ENCODE results near the gene SCYGR8. TPM values are rescaled to one million over a fixed set of nuclear protein-coding genes. Genes with fewer than 3 reads are reported as not detected.

Gene SCYGR8
- total and polyA plus RNA-seq, 4 experiments from 2014 or later: not detected

DNA sequence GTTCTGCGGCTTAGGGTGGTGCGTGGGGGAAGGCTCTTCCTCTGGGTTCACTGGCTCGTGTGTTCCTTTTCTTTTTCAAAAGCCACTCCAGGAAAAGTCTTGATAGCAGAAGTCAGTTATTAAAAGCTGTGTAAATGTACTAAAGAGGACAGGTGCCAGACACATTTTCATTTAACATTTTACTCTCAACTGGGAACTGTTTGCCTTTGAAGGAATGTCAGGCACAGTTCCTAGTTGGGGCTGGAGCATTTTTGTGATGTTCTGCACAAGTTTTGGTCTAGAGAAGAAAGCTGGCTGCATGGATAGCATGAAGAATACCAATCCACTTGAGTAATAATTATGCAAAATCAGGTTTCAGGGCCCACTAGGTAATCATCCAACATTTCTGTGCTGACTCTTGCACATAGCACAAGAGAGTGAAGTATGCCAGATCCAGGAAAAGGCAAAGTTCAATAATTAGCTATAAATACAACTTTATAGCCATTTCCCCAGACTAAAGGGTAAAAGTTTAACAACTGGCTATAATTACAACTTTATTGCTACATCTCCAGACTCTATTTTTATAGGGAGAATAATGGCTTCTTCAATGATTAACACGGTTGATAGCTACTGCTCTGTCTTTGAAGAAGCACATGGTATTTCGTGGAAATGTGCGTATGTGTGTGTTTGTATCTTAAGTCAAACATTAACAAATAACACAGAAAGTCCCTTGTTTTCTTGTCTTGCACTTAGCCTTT, 16.2 kb downstream of the SCYGR8 start:
- H3K27ac Mint-ChIP-seq: no peak overlapping the region
- no peaks in the 10 kb centered on the region for H3K27me3 ChIP-seq (ENCODE audit: insufficient read depth, low read length)
- no peaks in the 10 kb centered on the region for H3K36me3 ChIP-seq (ENCODE audit: insufficient read depth, low read length)
- no peaks in the 10 kb centered on the region for H3K36me3 Mint-ChIP-seq
- intact Hi-C loops (cut with micrococcal nuclease): loop anchor here (10.0 kb wide), 2 partner anchors 357 to 527 kb away; no protein-coding TSS in a partner anchor
- CTCF ChIA-PET (ENCODE audit: partially characterized antibody): no interaction called here
- H3K27me3 Mint-ChIP-seq: peaks cover 3 to 8% of the 10 kb centered on the region in 2 donors
- no peaks in the 10 kb centered on the region for H3K9me3 Mint-ChIP-seq
- POLR2A ChIA-PET (ENCODE audit: partially characterized antibody): no interaction called here
- peaks cover 0 to 4% (median 2%) of the 10 kb centered on the region in 4 donors for H3K4me1 Mint-ChIP-seq
- H3K4me3 Mint-ChIP-seq: no peak overlapping the region
- DNase-seq: no peak
- H3K4me3 ChIP-seq (ENCODE audit: low read length in 2 of 2): no peak overlapping the region
- no peaks in the 10 kb centered on the region for H3K4me1 ChIP-seq (ENCODE audit: insufficient read depth, low read length)
- no peaks in the 10 kb centered on the region for H3K9me3 ChIP-seq (ENCODE audit: control insufficient read depth in 1 of 2, low read length in 2 of 2)
- H3K27ac ChIP-seq (ENCODE audit: low read depth, low read length): no peak overlapping the region

GRCh38 chr2:227765788-227766372, 20.2 kb downstream of the SCYGR8 start:
- Histone ChIP-seq H3K27ac (ENCODE audit: low read depth, low read length) (no peak overlapping the region), H3K9me3 (ENCODE audit: control insufficient read depth in 1 of 2, low read length in 2 of 2) (no peaks in the 10 kb centered on the region), H3K4me3 (ENCODE audit: low read length in 2 of 2) (no peak overlapping the region), H3K4me1 (ENCODE audit: insufficient read depth, low read length) (no peaks in the 10 kb centered on the region), H3K27me3 (ENCODE audit: insufficient read depth, low read length) (no peaks in the 10 kb centered on the region), H3K36me3 (ENCODE audit: insufficient read depth, low read length) (no peaks in the 10 kb centered on the region)
- intact Hi-C loops (cut with micrococcal nuclease): loop anchor here (1.0 to 10.0 kb wide), 6 partner anchors 108 to 531 kb away; partner anchors contain the start of gene AGFG1
- no peak overlapping the region for H3K4me3 Mint-ChIP-seq
- no peaks in the 10 kb centered on the region for H3K36me3 Mint-ChIP-seq
- H3K9me3 Mint-ChIP-seq: no peaks in the 10 kb centered on the region
- CTCF ChIA-PET (ENCODE audit: partially characterized antibody): interaction anchor here (0.7 to 4.4 kb wide), 41 partner anchors 9 to 732 kb away, joined by 3 to 37 read pairs (median 3); partner anchors contain the start of gene DAW1
- H3K27me3 Mint-ChIP-seq: peaks cover 0 to 3% of the 10 kb centered on the region in 2 donors
- H3K4me1 Mint-ChIP-seq: peaks cover 0 to 4% (median 2%) of the 10 kb centered on the region in 4 donors
- no peak overlapping the region for H3K27ac Mint-ChIP-seq
- POLR2A ChIA-PET (ENCODE audit: partially characterized antibody): interaction anchor here (0.6 kb wide), 1 partner anchor 298 kb away, joined by 5 read pairs; no protein-coding TSS in a partner anchor
- DNase-seq: no peak

- intact Hi-C loops (cut with micrococcal nuclease): loop anchor here (1.0 to 10.0 kb wide), 6 partner anchors 108 to 532 kb away; partner anchors contain the start of gene AGFG1
- Mint-ChIP-seq H3K4me3 (no peak overlapping the region), H3K36me3 (no peaks in the 10 kb centered on the region), H3K9me3 (no peaks in the 10 kb centered on the region), H3K27ac (peak overlapping the region in 1 of 7 donors; percentile 66), H3K4me1 (peaks cover 0 to 4% (median 2%) of the 10 kb centered on the region in 4 donors), H3K27me3 (peaks cover 0 to 3% of the 10 kb centered on the region in 2 donors)
- H3K4me3 ChIP-seq (ENCODE audit: low read length in 2 of 2): no peak overlapping the region
- no peaks in the 10 kb centered on the region for H3K9me3 ChIP-seq (ENCODE audit: control insufficient read depth in 1 of 2, low read length in 2 of 2)
- H3K27me3 ChIP-seq (ENCODE audit: insufficient read depth, low read length): no peaks in the 10 kb centered on the region
- no peaks in the 10 kb centered on the region for H3K4me1 ChIP-seq (ENCODE audit: insufficient read depth, low read length)
- no peak overlapping the region for H3K27ac ChIP-seq (ENCODE audit: low read depth, low read length)
- peak in 4 of 5 donors; percentile 41 to 52 (median 46) for DNase-seq
- CTCF ChIA-PET (ENCODE audit: partially characterized antibody): interaction anchor here (0.7 to 4.4 kb wide), 42 partner anchors 8 to 733 kb away, joined by 3 to 37 read pairs (median 3); partner anchors contain the start of gene DAW1
- H3K36me3 ChIP-seq (ENCODE audit: insufficient read depth, low read length): no peaks in the 10 kb centered on the region
- POLR2A ChIA-PET (ENCODE audit: partially characterized antibody): interaction anchor here (0.6 kb wide), 1 partner anchor 299 kb away, joined by 5 read pairs; no protein-coding TSS in a partner anchor
Observed at GRCh38 chr2:227766373-227766883, 20.7 kb downstream of the SCYGR8 start.

GRCh38 chr2:227767830-227768229, 22.1 kb downstream of the SCYGR8 start:
- intact Hi-C loops (cut with micrococcal nuclease): loop anchor here (2.0 to 10.0 kb wide), 4 partner anchors 295 to 533 kb away; partner anchors contain the start of gene AGFG1
- Histone ChIP-seq H3K4me3 (ENCODE audit: low read length in 2 of 2) (no peak overlapping the region), H3K36me3 (ENCODE audit: insufficient read depth, low read length) (no peaks in the 10 kb centered on the region), H3K4me1 (ENCODE audit: insufficient read depth, low read length) (no peaks in the 10 kb centered on the region), H3K9me3 (ENCODE audit: control insufficient read depth in 1 of 2, low read length in 2 of 2) (no peaks in the 10 kb centered on the region), H3K27me3 (ENCODE audit: insufficient read depth, low read length) (no peaks in the 10 kb centered on the region), H3K27ac (ENCODE audit: low read depth, low read length) (no peak overlapping the region)
- ChIA-PET POLR2A (ENCODE audit: partially characterized antibody) (no interaction called here), CTCF (ENCODE audit: partially characterized antibody) (interaction anchor here (1.1 to 4.4 kb wide), 6 partner anchors 14 to 529 kb away, joined by 3 to 37 read pairs (median 15); no protein-coding TSS in a partner anchor)
- Mint-ChIP-seq H3K4me3 (no peak overlapping the region), H3K4me1 (peaks cover 0 to 4% (median 2%) of the 10 kb centered on the region in 4 donors), H3K9me3 (no peaks in the 10 kb centered on the region), H3K27me3 (peaks cover 0 to 2% of the 10 kb centered on the region in 2 donors), H3K36me3 (no peaks in the 10 kb centered on the region), H3K27ac (no peak overlapping the region)
- no peak for DNase-seq

- Mint-ChIP-seq H3K9me3 (no peaks in the 10 kb centered on the region), H3K36me3 (no peaks in the 10 kb centered on the region), H3K27me3 (peaks cover 0 to 1% of the 10 kb centered on the region in 2 donors), H3K4me1 (peaks cover 3 to 15% (median 10%) of the 10 kb centered on the region in 4 donors), H3K27ac (peak overlapping the region in 1 of 7 donors; percentile 76), H3K4me3 (no peak overlapping the region)
- H3K27ac ChIP-seq (ENCODE audit: low read depth, low read length): no peak overlapping the region
- no peak overlapping the region for H3K4me3 ChIP-seq (ENCODE audit: low read length in 2 of 2)
- no peaks in the 10 kb centered on the region for H3K4me1 ChIP-seq (ENCODE audit: insufficient read depth, low read length)
- H3K9me3 ChIP-seq (ENCODE audit: control insufficient read depth in 1 of 2, low read length in 2 of 2): no peaks in the 10 kb centered on the region
- CTCF ChIA-PET (ENCODE audit: partially characterized antibody): interaction anchor here (3.6 kb wide), 1 partner anchor 90 kb away, joined by 21 read pairs; no protein-coding TSS in a partner anchor
- H3K27me3 ChIP-seq (ENCODE audit: insufficient read depth, low read length): no peaks in the 10 kb centered on the region
- no peak for DNase-seq
- no peaks in the 10 kb centered on the region for H3K36me3 ChIP-seq (ENCODE audit: insufficient read depth, low read length)
- intact Hi-C loops (cut with micrococcal nuclease): no loop called here
- POLR2A ChIA-PET (ENCODE audit: partially characterized antibody): no interaction called here
Observed at GRCh38 chr2:227772197-227772661, 26.5 kb downstream of the SCYGR8 start.

DNA sequence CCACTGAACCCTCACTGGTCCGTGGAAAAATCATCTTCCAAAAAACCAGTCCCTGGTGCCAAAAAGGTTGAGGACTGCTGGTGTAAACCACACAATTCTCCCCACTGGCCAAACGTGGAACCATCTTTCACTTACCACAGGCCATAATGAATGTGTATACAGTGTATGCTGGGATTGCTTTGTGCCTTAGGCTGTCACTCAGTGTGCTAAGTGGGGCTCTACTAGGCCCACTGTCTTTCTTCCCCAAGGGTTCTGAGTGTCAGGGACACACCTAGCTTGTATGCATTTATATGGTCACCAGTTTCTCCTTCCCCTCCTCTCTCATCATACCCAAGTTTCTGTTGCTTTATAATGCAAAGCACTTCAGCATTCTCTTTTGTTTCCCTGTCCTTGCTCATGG, 27.2 kb downstream of the SCYGR8 start:
- Histone ChIP-seq H3K4me1 (ENCODE audit: insufficient read depth, low read length) (no peaks in the 10 kb centered on the region), H3K27ac (ENCODE audit: low read depth, low read length) (no peak overlapping the region), H3K27me3 (ENCODE audit: insufficient read depth, low read length) (no peaks in the 10 kb centered on the region), H3K36me3 (ENCODE audit: insufficient read depth, low read length) (no peaks in the 10 kb centered on the region), H3K4me3 (ENCODE audit: low read length in 2 of 2) (no peak overlapping the region), H3K9me3 (ENCODE audit: control insufficient read depth in 1 of 2, low read length in 2 of 2) (no peaks in the 10 kb centered on the region)
- Mint-ChIP-seq H3K36me3 (no peaks in the 10 kb centered on the region), H3K9me3 (peaks cover 0 to 2% (median 0%) of the 10 kb centered on the region in 8 donors), H3K27me3 (peaks cover 0 to 1% of the 10 kb centered on the region in 2 donors), H3K4me1 (peaks cover 3 to 15% (median 10%) of the 10 kb centered on the region in 4 donors), H3K4me3 (no peak overlapping the region), H3K27ac (no peak overlapping the region)
- ChIA-PET POLR2A (ENCODE audit: partially characterized antibody) (no interaction called here), CTCF (ENCODE audit: partially characterized antibody) (interaction anchor here (1.5 to 3.6 kb wide), 2 partner anchors 74 to 90 kb away, joined by 5 to 21 read pairs; no protein-coding TSS in a partner anchor)
- no peak for DNase-seq
- intact Hi-C loops (cut with micrococcal nuclease): no loop called here
